Hair follicular keratinocyte (primary cell): ENCODE measurements around the gene NPRL2. TPM values are rescaled to one million over a fixed set of nuclear protein-coding genes. Genes with fewer than 3 reads are reported as not detected.

Experiments
- total RNA-seq: library from RNA; depleted of rRNA; stranded (reverse); fragments of >200 nt; gene quantifications from 2 replicates; pipeline ENCODE4 v1.2.3, GENCODE V29; 2015

The NPRL2 gene
- 14.6 and 17.2 TPM in 2 replicates for total RNA-seq

GRCh38 chr3:50350527-50351322 is at the start of gene NPRL2, which contains the start of gene CYB561D2:
TSS of gene NPRL2 (minus strand) at chr3:50350775. CDS start at chr3:50350652, 123 bp downstream.
TSS of gene CYB561D2 (plus strand) at chr3:50350862. CDS start at chr3:50351434, 572 bp downstream.

GRCh38 chr3:50358911-50359759 is 8.6 kb upstream of the NPRL2 start, which contains the start of gene TMEM115:
TSS of gene TMEM115 (minus strand) at chr3:50359521. CDS start at chr3:50359063, 458 bp downstream.

GRCh38 chr3:50345586-50346234 is 4.9 kb downstream of the NPRL2 start, which contains the start of gene ZMYND10:
TSS of gene ZMYND10 (minus strand) at chr3:50345732. CDS start at chr3:50345579, 153 bp downstream.

GRCh38 chr3:50340448-50341329 is 9.9 kb downstream of the NPRL2 start, which contains the start of gene RASSF1:
TSS of gene RASSF1 (minus strand) at chr3:50340836. CDS start at chr3:50340805, 31 bp downstream.

GRCh38 chr3:50327943-50328691 is 22.5 kb downstream of the NPRL2 start, which contains the start of gene TUSC2:
TSS of gene TUSC2 (minus strand) at chr3:50328223. CDS start at chr3:50328099, 124 bp downstream.

GRCh38 chr3:50322386-50323091 is 28.0 kb downstream of the NPRL2 start, which contains the start of gene HYAL2:
TSS of gene HYAL2 (minus strand) at chr3:50322745. CDS start at chr3:50320489, 2,256 bp downstream.

GRCh38 chr3:50303013-50303815 is 47.4 kb downstream of the NPRL2 start, which contains the start of gene HYAL1:
TSS of gene HYAL1 (minus strand) at chr3:50303574. CDS start at chr3:50302956, 618 bp downstream.

GRCh38 chr3:50298836-50299637 is 51.5 kb downstream of the NPRL2 start, which contains the start of the genes HYAL3 and NAA80:
TSS of gene HYAL3 (minus strand) at chr3:50299405. CDS start at chr3:50295602, 3,803 bp downstream.
TSS of gene NAA80 (minus strand) at chr3:50299405. CDS start at chr3:50297463, 1,942 bp downstream.

Other genes with a start within 250 kb of the NPRL2 start
- gene SEMA3F, start 195.5 kb downstream of the NPRL2 start, total RNA-seq, result 120 and 137 TPM in 2 replicates
- gene GNAT1, start 159.2 kb downstream of the NPRL2 start, total RNA-seq, result not detected in 2 replicates
- not detected in 2 replicates for gene SLC38A3, start 145.5 kb downstream of the NPRL2 start, total RNA-seq
- 179 and 228 TPM in 2 replicates for gene GNAI2, start 114.6 kb downstream of the NPRL2 start, total RNA-seq
- 3.5 and 8.4 TPM in 2 replicates for gene SEMA3B, start 81.6 kb downstream of the NPRL2 start, total RNA-seq
- not detected in 2 replicates for gene LSMEM2, start 71.7 kb downstream of the NPRL2 start, total RNA-seq
- 134 and 183 TPM in 2 replicates for gene IFRD2, start 58.3 kb downstream of the NPRL2 start, total RNA-seq
- gene HYAL3, start 51.4 kb downstream of the NPRL2 start, total RNA-seq, result 11.6 TPM in 2 replicates
- gene NAA80, start 51.4 kb downstream of the NPRL2 start, total RNA-seq, result 16.7 and 30.1 TPM in 2 replicates
- 3.0 and 6.3 TPM in 2 replicates for gene HYAL1, start 47.2 kb downstream of the NPRL2 start, total RNA-seq
- 78.0 and 92.5 TPM in 2 replicates for gene HYAL2, start 28.0 kb downstream of the NPRL2 start, total RNA-seq
- gene TUSC2, start 22.6 kb downstream of the NPRL2 start, total RNA-seq, result 38.6 and 39.7 TPM in 2 replicates
- 16.5 and 27.5 TPM in 2 replicates for gene RASSF1, start 9.9 kb downstream of the NPRL2 start, total RNA-seq
- gene ZMYND10, start 5.0 kb downstream of the NPRL2 start, total RNA-seq, result 0.11 and 0.62 TPM in 2 replicates
- gene CYB561D2, start 87 bp upstream of the NPRL2 start, total RNA-seq, result 24.4 and 29.2 TPM in 2 replicates
- 47.8 and 51.1 TPM in 2 replicates for gene TMEM115, start 8.7 kb upstream of the NPRL2 start, total RNA-seq
- not detected in 2 replicates for gene CACNA2D2, start 152.9 kb upstream of the NPRL2 start, total RNA-seq
- 3.0 and 3.7 TPM in 2 replicates for gene C3orf18, start 217.0 kb upstream of the NPRL2 start, total RNA-seq
- gene HEMK1, start 218.7 kb upstream of the NPRL2 start, total RNA-seq, result 19.5 and 21.2 TPM in 2 replicates